ENCODE data around the gene WDR48.

Gene WDR48

DNA sequence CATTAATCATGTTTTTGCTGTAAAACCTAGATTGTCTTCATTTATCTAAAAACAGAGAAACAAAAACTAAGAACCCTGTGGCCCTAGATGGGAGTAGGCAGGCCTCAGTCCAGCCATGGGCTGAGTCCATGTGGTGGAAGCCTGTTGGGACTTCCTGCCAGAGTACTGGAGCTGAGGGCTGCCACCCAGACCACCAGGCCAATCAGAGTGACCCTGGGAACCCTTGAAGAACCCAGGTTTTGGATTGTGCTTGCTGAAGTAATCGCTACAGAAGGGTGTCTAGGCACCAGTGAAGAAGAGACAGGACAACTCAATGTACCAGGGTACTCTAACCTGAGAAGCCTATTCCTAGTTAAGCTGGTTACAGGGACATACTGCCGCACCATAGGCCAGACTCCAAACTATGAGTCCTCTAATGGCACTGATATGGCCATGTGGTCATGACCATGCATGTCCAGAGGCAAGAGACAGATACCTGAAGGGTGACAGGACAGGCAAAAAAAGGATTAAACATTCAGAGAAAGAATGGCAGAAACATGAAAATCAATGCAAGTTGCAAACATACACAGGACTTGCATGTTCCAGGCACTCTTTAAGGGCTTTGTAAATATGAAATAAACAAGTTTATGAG, 88.6 kb downstream of the WDR48 start:
- DNase-seq (ENCODE audit: low read depth): no peak

DNA sequence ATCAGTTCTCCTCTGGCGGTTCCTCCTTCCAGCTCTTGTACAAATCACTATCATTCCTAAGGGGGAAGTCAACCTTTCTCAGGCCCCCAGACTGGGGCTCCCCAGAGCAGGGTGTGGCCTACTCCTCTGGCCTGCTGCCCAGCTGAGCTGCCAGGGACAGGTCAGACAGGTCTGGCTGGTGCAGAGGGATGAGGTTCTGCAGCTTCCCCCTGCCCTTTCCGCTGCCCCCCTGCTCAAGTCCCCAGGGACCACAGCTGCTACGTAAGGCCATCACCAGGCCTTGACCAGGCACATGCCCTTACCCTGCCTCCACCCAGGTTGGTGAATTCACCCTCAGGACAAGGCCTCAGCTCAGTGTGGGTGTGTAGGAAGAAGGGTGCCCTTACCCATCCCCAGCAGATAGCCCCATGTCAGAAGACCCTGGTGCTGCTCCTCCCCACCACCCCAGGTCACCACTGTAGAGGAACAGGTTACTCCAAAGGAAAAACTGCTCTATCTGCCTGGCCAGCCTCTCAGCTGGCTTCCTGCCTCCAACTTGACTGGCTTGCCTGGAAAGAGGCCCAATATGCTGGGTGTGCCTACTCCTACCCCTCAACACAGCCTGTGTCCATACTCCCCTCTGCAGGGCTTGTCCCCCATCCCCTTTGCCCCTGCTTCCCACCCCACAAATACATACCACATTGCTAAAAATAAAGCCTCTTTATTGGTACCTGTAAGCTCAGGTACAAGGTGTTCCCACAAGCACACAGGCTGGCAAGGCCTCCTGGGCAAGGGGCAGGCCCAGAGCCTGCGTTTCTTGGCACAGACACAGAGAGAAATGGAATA, 89.6 kb downstream of the WDR48 start:
- DNase-seq (ENCODE audit: low read depth): no peak

DNA sequence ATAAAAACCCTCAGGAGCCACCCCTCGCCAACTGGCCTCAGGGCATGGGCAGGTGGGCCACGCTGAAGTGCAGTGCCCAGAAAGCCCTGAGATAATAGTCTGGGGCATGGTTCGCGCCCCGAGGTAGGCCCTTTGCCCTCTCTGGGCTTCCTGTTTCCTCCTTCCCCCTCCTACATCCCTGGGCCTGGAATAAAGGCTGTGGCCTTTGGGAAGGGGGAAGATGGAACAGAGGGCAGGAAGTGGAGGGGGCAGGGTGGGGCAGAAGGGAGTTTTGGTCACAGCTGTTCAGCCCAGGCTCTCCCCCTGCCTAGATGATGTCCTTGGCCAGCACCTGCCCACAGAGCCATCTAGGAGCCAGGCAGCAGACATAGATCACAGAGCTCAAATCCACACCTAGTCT, 90.3 kb downstream of the WDR48 start:
- no peak for DNase-seq (ENCODE audit: low read depth)

DNA sequence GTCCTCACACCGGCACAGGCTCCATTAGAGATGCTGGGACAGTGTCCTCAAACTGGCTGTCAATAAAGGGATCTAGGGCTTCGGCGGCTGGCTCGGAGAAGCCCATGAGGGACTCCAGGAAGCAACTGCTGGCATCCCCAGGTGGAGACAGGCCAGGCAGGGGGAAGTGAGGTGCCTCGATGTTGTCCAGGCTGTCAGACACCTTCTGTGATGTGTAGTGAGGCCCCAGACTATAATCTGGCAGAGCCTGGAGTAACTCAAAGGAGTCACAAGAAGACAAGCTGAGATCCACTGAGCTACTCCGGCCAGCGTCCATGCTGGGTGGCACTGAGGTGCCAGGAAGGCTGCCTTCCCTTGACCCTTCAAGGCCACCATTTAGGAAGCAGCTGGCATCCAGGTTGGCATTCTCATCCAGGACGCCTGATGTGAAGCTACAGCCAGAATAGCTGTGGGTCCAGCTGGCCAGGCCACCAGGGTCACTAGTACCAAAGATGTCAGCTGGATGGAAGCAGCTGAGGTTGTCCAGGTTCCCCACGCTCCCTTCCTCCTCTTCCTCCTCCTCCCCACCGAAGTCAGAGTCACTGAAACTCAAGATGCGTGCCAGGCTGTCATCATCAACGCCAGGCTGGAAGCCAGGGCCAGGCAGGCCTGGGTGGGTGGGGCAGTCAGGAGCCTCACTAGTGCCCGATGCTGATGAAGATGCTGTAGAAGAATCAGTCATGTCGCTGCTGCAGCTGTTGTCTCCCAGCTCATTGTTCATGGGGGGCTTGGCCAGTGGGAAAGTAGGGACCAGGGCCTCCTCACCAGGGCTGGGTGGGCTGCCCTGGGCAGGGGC, 91.5 kb downstream of the WDR48 start:
- DNase-seq (ENCODE audit: low read depth): no peak

DNA sequence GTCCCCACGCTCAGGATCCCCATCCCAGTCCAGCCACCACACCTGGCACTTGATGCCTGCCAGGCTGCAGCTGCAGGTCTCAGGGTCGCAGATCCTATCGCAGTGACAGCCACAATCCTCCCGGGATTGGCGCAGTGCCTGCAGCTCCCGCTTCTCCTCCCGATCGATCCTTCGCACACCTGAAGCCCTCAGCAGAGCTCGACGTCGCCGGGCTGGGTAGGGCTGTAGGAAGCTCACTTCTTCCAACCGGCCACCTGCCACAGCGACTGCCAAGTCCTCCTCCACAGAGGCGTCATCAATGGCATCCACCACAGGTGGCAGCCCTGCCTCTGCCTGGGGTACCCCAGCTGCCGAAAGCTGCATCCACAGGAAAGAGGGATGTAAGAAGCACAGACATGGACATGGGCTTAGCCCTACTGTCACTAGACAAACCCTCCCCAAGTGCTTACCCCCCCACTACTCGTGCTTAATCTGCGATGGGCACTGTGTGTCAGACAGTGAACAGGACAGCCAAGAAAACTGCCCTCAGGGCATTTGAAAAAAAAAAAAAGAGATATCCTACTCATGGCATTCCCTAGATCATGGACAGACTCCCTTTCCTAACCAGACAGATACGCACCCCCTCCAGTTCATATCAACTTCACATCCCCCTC, 92.4 kb downstream of the WDR48 start:
- DNase-seq (ENCODE audit: low read depth): no peak

DNA sequence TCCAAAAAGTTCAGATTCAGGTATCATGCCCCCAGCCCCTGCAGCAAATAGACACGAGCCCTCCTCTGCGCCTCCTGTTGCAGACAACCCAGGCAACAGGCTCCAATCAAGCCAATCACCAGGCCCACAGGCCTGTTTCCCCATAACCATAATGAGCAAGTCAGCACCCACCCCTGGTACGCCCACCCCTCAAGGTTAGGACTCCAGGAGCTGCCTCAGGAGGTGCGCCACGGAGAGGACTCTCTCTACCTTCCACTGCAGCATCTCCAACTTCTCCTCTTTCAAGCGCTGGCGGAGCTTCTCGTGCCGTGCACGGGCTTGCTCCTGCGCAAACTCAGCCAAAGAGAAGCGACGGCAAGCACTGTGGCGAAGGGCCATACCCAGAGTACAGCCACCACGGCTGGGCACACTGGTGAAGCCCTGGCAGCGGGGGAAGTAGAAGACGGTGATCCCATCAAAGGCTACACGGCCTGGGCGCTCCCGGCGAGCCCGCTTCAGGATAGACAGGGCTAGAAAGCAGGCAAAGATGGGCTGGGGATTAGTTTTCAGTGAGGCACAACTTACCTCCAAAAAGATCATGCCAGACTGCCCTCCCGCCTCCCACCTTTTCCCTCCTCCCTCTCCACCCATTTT, 93.0 kb downstream of the WDR48 start:
- DNase-seq (ENCODE audit: low read depth): no peak

DNA sequence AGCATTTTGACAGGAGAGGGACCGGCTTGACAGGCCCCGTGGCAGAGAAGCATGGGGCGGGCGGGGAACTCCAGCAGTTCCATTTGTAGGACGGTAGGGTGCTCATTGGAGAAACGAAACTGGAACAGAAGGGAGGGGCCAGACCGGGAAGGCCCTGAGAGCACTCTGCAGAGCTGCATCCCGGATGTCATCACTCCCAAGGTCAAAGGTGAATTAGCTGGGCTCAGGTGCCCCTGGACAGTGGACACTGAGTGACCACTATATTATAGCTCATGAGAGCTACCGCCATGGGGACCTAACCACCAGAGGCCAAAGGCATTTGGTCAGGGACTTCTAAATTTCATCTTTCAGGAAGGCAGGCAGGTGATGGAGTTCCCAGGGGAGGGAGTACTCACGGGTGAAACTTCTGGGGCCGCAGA, 94.3 kb downstream of the WDR48 start:
- no peak for DNase-seq (ENCODE audit: low read depth)
